ENCODE measurements around the gene EEF1A2.

The EEF1A2 gene

DNA sequence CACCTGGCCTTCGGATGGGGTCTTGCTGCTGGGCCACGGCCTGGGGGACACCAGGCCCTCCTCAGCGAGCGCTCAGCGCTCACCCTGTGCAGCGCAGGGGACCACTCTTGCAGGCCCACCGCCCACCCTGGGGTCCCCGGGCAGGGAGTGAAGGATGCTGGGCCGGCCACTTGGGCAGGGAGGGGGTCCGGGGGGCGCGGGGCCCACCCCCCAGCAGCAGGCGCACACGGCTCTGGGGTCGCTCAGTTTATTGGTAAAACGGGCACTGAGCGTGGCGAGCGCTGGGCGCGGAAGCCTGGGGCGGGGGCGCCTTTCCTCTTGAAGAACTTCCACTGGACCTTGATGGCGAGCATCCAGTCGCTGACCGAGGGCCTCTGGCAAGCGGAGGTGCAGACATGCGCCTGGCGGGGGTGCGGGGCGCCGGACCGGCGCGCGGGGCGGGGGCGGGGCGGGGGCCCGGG, 11.1 kb downstream of the EEF1A2 start:
- Histone ChIP-seq H3K4me3 (replicated peaks; ENCODE audit: low read depth, low read length) (no peak overlapping the region), H3K27me3 (replicated peaks; ENCODE audit: control insufficient read depth, insufficient read depth, low read length) (no peaks in the 10 kb centered on the region; the same call in 1 of the 2 replicates), H3K36me3 (ENCODE audit: control insufficient read depth, insufficient read depth, low read length) (no peaks in the 10 kb centered on the region)
- no peak for TF ChIP-seq CTCF (IDR thresholded peaks at IDR 0.05; ENCODE audit: insufficient read depth, low read length, poor library complexity, severe bottlenecking)
- no peak for DNase-seq (ENCODE audit: extremely low read depth, insufficient read length)

DNA sequence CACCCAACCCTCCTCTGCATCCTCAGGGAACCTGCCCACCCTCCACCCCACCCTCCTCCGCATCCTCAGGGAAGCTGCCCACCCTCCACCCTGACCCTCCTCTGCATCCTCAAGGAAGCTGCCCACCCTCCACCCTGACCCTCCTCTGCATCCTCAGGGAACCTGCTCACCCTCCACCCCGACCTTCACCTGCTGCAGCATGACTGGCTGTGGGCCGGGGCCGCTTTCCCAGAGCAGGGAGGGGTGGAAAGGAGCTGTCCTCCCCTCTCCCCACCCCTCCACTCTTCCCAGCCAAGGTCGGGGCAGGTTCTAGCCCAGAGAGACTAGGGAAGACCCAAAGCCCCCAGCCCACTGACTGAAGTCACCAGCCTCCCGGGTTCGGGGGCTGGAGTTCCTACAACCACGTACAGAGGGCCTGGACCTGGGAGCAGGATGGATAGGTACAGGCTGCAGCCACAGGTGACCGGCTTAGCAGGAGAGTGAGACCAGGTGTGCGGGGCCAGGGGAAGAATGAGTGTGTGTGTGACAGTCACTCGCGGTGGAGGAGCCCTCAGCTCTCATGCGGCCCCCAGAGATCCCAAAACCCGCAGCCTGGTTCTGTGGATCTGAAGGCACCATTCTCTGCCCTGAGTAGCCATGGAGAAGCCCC, 11.6 kb downstream of the EEF1A2 start:
- no peak for DNase-seq (ENCODE audit: extremely low read depth, insufficient read length)
- no peaks in the 10 kb centered on the region for H3K36me3 ChIP-seq (ENCODE audit: control insufficient read depth, insufficient read depth, low read length)
- TF ChIP-seq CTCF (IDR thresholded peaks at IDR 0.05; ENCODE audit: insufficient read depth, low read length, poor library complexity, severe bottlenecking) = no peak
- no peaks in the 10 kb centered on the region; the same call in 1 of the 2 replicates for H3K27me3 ChIP-seq (replicated peaks; ENCODE audit: control insufficient read depth, insufficient read depth, low read length)
- H3K4me3 ChIP-seq (replicated peaks; ENCODE audit: low read depth, low read length) = no peak overlapping the region

DNA sequence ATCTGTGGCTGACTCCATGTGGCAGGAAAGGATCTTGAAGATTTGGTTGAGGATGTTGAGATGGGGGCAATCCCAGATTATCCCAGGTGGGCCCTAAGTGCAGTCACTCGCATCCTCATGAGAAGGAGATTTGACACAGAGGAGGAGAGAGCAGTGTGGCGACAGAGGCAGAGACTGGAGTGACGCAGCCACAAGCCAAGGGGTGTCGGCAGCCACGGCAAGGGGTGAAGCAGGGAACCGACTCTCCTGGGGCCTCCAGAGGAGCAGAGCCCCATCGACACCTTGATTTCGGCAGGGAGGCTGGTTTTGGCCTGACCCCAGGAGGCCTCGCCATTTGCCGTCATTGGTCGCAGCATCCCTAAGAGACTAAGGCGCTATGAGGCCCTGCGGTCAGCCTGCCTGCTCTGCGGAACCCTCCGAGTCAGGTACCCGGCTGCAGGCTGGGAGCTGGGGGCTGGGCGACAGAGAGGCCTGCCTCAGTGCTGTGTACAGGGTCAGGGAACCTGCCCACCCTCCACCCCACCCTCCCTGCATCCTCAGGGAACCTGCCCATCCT, 12.5 kb downstream of the EEF1A2 start:
- no peak overlapping the region for H3K4me3 ChIP-seq (replicated peaks; ENCODE audit: low read depth, low read length)
- no peaks in the 10 kb centered on the region for H3K36me3 ChIP-seq (ENCODE audit: control insufficient read depth, insufficient read depth, low read length)
- H3K27me3 ChIP-seq (replicated peaks; ENCODE audit: control insufficient read depth, insufficient read depth, low read length) = no peaks in the 10 kb centered on the region; the same call in 1 of the 2 replicates
- no peak for TF ChIP-seq CTCF (IDR thresholded peaks at IDR 0.05; ENCODE audit: insufficient read depth, low read length, poor library complexity, severe bottlenecking)
- DNase-seq (ENCODE audit: extremely low read depth, insufficient read length) = no peak

GRCh38 chr20:63484651-63485403, 14.1 kb downstream of the EEF1A2 start:
- Histone ChIP-seq H3K36me3 (ENCODE audit: control insufficient read depth, insufficient read depth, low read length) (no peaks in the 10 kb centered on the region), H3K4me3 (replicated peaks; ENCODE audit: low read depth, low read length) (no peak overlapping the region), H3K27me3 (replicated peaks; ENCODE audit: control insufficient read depth, insufficient read depth, low read length) (no peaks in the 10 kb centered on the region; the same call in 1 of the 2 replicates)
- TF ChIP-seq CTCF (IDR thresholded peaks at IDR 0.05; ENCODE audit: insufficient read depth, low read length, poor library complexity, severe bottlenecking) = no peak
- DNase-seq (ENCODE audit: extremely low read depth, insufficient read length) = no peak

DNA sequence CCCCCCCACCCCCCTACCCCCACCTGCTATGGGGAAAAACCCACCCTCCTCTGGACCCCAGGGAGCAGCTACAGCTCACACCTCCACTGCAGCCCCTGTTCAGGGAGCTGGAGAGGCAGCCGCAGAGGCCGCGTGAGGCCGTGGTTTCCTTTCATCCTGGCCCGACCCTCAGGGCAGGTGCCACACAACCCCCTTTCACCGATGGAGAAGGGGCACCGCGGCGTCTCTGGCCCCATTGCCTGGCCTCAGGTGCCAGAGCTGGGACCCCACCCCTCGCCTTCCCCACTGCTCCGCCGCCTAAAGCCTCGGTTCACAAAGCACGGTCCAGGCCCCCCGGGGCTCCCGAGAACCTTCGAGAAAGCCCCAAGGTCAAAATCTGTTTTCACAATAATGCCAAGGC, 14.6 kb downstream of the EEF1A2 start:
- no peak overlapping the region for H3K4me3 ChIP-seq (replicated peaks; ENCODE audit: low read depth, low read length)
- no peak for TF ChIP-seq CTCF (IDR thresholded peaks at IDR 0.05; ENCODE audit: insufficient read depth, low read length, poor library complexity, severe bottlenecking)
- no peak for DNase-seq (ENCODE audit: extremely low read depth, insufficient read length)
- no peaks in the 10 kb centered on the region; the same call in 1 of the 2 replicates for H3K27me3 ChIP-seq (replicated peaks; ENCODE audit: control insufficient read depth, insufficient read depth, low read length)
- H3K36me3 ChIP-seq (ENCODE audit: control insufficient read depth, insufficient read depth, low read length) = no peaks in the 10 kb centered on the region
